Glomerular endothelial cell (primary cell): Measurements from ENCODE around the gene RIN3. TPM values are rescaled to one million over a fixed set of nuclear protein-coding genes. Genes with fewer than 3 reads are reported as not detected.

Experiments
- DNase-seq: peaks from one replicate; pipeline ENCODE4 v3.0.0-alpha.2; 2011; ENCODE audit warnings: low read depth, low spot score; ENCODE audit errors: extremely low read depth
- total RNA-seq: library from RNA; depleted of rRNA; stranded (reverse); fragments of >200 nt; gene quantifications from 2 replicates; pipeline ENCODE4 v1.2.3, GENCODE V29; 2015

RIN3 gene
- total RNA-seq, 1 donor from 2014 or later, result 51.1 TPM

GRCh38 chr14:92595267-92595666 is 81.7 kb downstream of the RIN3 start:
- DNase-seq, result no peak

GRCh38 chr14:92596331-92596907 is 82.8 kb downstream of the RIN3 start:
- no peak for DNase-seq

GRCh38 chr14:92597906-92598905 is 84.6 kb downstream of the RIN3 start:
- DNase-seq, result no peak

- DNase-seq, result no peak
These were observed 86.2 kb downstream of the RIN3 start for GRCh38 chr14:92599811-92600210.

- no peak for DNase-seq
These were observed 86.9 kb downstream of the RIN3 start for GRCh38 chr14:92600318-92601053.

- no peak for DNase-seq
These were observed 87.6 kb downstream of the RIN3 start for GRCh38 chr14:92601131-92601710.

GRCh38 chr14:92601757-92602417 is 88.3 kb downstream of the RIN3 start:
- DNase-seq, result no peak

- no peak for DNase-seq
These were observed 90.0 kb downstream of the RIN3 start for GRCh38 chr14:92603309-92604242.

- no peak for DNase-seq
These were observed 91.8 kb downstream of the RIN3 start for GRCh38 chr14:92605274-92605940.

GRCh38 chr14:92607251-92607650 is 93.7 kb downstream of the RIN3 start:
- DNase-seq, result no peak

GRCh38 chr14:92607702-92608429 is 94.3 kb downstream of the RIN3 start:
- peak; percentile 62 for DNase-seq

DNA sequence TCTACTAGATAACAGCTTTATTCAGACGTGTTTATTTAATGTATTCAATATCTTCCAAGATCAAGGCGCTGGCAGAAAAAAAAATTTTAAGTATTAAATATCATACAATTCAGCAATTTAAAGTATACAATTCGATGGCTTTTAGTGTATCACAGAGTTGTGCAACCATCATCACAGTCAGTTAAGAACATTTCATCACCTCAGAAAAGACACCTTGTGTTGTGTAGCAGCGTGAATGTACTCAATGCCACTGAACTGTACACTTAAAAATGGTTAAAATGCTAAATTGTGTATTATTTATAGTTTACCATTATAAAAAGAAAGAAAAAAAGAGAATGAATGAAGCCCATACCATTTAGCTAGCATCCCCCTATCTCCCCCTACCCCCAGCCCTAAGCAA is 96.4 kb downstream of the RIN3 start:
- no peak for DNase-seq

DNA sequence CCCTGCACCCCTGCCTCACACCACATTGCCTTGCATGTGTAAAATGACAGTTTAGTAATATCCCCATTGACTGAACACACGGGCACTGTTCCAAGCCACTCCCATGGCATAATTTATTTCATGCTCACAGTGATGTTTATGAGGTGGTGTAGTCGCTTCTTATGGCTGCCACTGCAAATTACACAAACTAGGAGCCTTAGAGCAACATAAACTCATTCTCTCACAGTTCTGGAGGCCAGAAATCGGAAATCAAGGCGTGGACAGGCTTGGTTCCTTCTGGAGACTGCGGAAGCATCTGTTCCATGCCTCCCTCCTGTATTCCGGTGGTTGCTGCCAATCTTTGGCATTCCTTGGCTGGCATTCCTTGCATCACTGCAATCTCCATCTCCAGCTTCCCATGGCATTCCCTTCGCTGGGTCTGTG is 97.3 kb downstream of the RIN3 start:
- peak; percentile 55 for DNase-seq

- DNase-seq, result no peak
These were observed 99.6 kb downstream of the RIN3 start for GRCh38 chr14:92613008-92613658.

DNA sequence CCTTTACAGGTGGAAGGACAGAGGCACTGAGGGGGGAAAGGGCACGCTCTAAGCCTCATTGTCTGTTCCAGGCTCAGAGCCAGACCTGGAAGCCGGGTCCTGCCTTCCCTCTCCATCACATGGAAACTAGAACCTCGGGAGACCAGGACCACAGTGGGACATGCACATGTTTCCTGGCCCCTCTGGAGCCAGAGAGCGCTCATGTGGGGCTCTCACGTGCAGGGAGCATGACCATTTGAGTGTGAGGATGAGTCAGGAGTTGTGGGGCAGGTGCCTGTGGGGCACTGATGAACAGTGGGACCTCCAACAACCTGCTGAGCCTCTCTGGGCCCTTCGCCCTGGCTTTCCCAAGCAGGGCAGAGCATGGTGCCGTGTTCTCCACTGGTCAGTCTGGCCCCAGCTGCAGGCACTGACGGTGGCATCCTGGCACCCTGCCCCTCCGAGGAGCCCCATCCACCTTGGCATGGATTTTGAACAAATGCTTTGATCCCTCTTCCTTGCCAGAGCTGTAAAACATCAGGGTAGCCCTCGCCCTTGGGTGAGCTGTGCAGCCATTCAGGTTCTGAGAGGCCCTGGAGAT is 100.2 kb downstream of the RIN3 start:
- DNase-seq, result no peak

DNA sequence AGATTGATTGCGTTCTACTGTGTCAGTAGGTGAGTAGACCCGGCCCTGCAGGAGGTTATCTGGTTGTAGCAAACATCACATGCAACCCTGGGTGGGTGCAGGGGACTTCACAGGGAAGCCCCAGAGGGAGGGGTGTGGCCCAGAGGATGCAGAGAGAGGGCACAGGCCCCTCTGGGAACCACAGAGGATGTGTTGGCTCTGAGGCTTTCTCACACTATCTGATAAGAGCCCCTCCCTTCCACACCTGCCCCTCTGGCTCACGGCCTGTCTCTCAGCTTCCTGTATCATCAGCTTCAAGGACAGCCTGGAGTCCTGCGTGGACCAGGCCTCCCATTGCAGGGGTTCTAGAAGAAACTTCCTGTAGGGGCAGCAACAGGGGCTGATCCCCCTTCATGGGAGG is 101.9 kb downstream of the RIN3 start:
- DNase-seq, result no peak

- no peak for DNase-seq
These were observed 102.6 kb downstream of the RIN3 start for GRCh38 chr14:92616178-92616577.
